H1 (cell line): ENCODE data around the gene ATP5ME. TPM values are rescaled to one million over a fixed set of nuclear protein-coding genes. Genes with fewer than 3 reads are reported as not detected.

ENCODE experiments used
- CHD2 ChIP-seq: IDR thresholded peaks from 2 replicates; pipeline ENCODE4 v1.6.1; 2012; ENCODE audit warnings: low read length, improper control_type of control experiment
- GABPA ChIP-seq: IDR thresholded peaks from 2 replicates; pipeline ENCODE4 v1.6.1; 2011; ENCODE audit warnings: mild to moderate bottlenecking, low read length, moderate library complexity, borderline replicate concordance; ENCODE audit not compliant: insufficient read depth
- KDM4A ChIP-seq: IDR thresholded peaks from one replicate; pipeline ENCODE4 v1.7.1; 2012; ENCODE audit warnings: low read depth, mild to moderate bottlenecking, moderate library complexity, low read length, inconsistent platforms; ENCODE audit not compliant: severe bottlenecking
- SIN3A ChIP-seq, 2 experiments: IDR thresholded peaks in 1 of 2; conservative IDR thresholded peaks in 1 of 2; 2 replicates each; pipeline ENCODE4 v1.6.1; 2011 to 2012; ENCODE audit warnings: low read length in 2 of 2, improper control_type of control experiment in 1 of 2, low read depth in 1 of 2, mild to moderate bottlenecking in 1 of 2
- TEAD4 ChIP-seq: IDR thresholded peaks from 2 replicates; pipeline ENCODE4 v1.6.1; 2012; ENCODE audit warnings: low read depth, low read length, inconsistent platforms, mixed read lengths
- polyA plus RNA-seq, 7 experiments: library from polyadenylated mRNA; depleted of rRNA in 3 of 7; stranded (reverse) in 5 of 7; unstranded in 2 of 7; fragments of >200 nt in 5 of 7; fragments of 200-250 nt in 2 of 7; gene quantifications; 1 replicate in 5 of 7; 2 replicates in 1 of 7; 4 replicates in 1 of 7; pipeline versions ENCODE4 v1.2.1 to v1.2.3, GENCODE V29; 2011 to 2013; ENCODE audit warnings: missing spikeins in 2 of 7, mixed read lengths in 2 of 7
- total RNA-seq: library from RNA; stranded (reverse); fragmentation: NEBNext Ultra II Directional; extraction: Animal tissue kit (Norgen Biotek cat#: 25700); gene quantifications from 2 replicates; pipeline ENCODE4 v1.2.1, GENCODE V29; 2021

Gene ATP5ME
- total and polyA plus RNA-seq, 2 of the 8 experiments (the other 6 are each of a cell fraction or from before 2014, with no cell fraction given), result 375 to 450 TPM

DNA sequence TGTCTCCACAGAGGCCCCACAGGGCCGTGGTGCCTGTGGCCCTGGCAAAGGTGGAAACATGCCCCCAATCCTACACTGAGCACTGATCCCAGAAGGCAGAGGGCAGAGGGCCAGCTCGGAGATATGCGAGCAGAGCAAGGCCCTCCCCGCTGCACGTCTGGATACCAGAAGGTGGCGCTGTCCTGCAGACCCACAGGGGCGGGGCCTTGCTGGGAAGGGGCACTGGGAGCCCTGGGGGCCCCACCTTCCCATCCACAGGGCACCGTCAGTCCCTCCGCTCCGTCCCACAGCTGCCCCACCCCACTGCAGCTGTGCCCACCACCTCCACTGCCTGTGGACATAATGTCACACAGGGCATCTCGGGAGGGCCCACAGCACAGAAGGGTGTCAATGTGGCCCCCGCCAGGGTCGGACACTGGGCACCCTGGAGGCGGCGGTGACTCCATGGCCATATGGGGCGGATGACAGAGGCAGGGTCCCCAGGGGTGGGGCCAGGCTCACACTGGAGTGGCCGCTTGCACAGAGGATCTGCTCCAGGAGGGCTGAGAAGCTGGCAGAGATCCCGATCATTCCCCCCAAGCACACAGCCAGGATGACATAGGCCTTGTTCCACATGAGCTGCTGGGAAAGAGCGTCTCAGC is 10.0 kb upstream of the ATP5ME start (continued):
- peak; percentile 64; the same call in 1 of the 2 replicates for TF ChIP-seq GABPA
- no peak for TF ChIP-seq KDM4A
- peak; percentile 75 for TF ChIP-seq TEAD4
- TF ChIP-seq SIN3A (conservative IDR thresholded peaks at IDR 0.05 in 1 of 2, IDR thresholded peaks at IDR 0.05 in 1 of 2; ENCODE audit: low read depth in 1 of 2, low read length in 2 of 2), result 0 out of 4 replicates have a peak, but pooled peaks of 1 of the 2 experiments have one; percentile 19
- no peak for TF ChIP-seq CHD2
